Stimulated activated CD4-positive, alpha-beta T cell treated with anti-CD3 and anti-CD28 coated beads, Interleukin-2, amount 100 ng/mL, for 4 hours (primary cell): ENCODE data around the gene ANAPC15.

Experiments
- DNase-seq: peaks from one replicate; pipeline ENCODE4 v3.0.0-alpha.2; 2020; ENCODE audit warnings: low read depth

Gene ANAPC15

GRCh38 chr11:72124046-72124445 lies 11.6 kb upstream of the ANAPC15 start:
- no peak for DNase-seq

- DNase-seq = no peak
Observed at GRCh38 chr11:72123117-72123653, 10.7 kb upstream of the ANAPC15 start.

GRCh38 chr11:72122607-72123006 lies 10.1 kb upstream of the ANAPC15 start:
- no peak for DNase-seq

GRCh38 chr11:72120930-72121329 lies 8.4 kb upstream of the ANAPC15 start:
- DNase-seq = no peak

- no peak for DNase-seq
Observed at GRCh38 chr11:72119198-72119597, 6.7 kb upstream of the ANAPC15 start.

- DNase-seq = no peak
Observed at GRCh38 chr11:72116019-72116755, 3.7 kb upstream of the ANAPC15 start.

GRCh38 chr11:72114570-72114969 lies 2.1 kb upstream of the ANAPC15 start:
- no peak for DNase-seq

- DNase-seq = no peak
Observed at GRCh38 chr11:72112978-72113808, 698 bp upstream of the ANAPC15 start.

GRCh38 chr11:72111300-72112142 lies 974 bp downstream of the ANAPC15 start:
- no peak for DNase-seq

GRCh38 chr11:72105888-72106287 lies 6.6 kb downstream of the ANAPC15 start, which contains the start of gene TOMT:
TSS of gene TOMT (plus strand) at chr11:72105924. CDS start at chr11:72105952, 28 bp downstream.
- DNase-seq = no peak

- DNase-seq = no peak
Observed at GRCh38 chr11:72103754-72104167, 8.7 kb downstream of the ANAPC15 start.

- DNase-seq = peak; percentile 97
Observed at GRCh38 chr11:72102946-72103753, 9.3 kb downstream of the ANAPC15 start, which contains the start of gene LAMTOR1. TSS of gene LAMTOR1 (minus strand) at chr11:72103297. CDS start at chr11:72103224, 73 bp downstream.

- DNase-seq = no peak
Observed at GRCh38 chr11:72102631-72102945, 9.9 kb downstream of the ANAPC15 start.

GRCh38 chr11:72102162-72102561 lies 10.3 kb downstream of the ANAPC15 start:
- DNase-seq = no peak

GRCh38 chr11:72100462-72100861 lies 12.0 kb downstream of the ANAPC15 start:
- no peak for DNase-seq

- no peak for DNase-seq
Observed at GRCh38 chr11:72100009-72100408, 12.5 kb downstream of the ANAPC15 start.

- no peak for DNase-seq
Observed at GRCh38 chr11:72098741-72099140, 13.8 kb downstream of the ANAPC15 start.

- DNase-seq = peak; percentile 56
Observed at GRCh38 chr11:72091292-72091691, 21.2 kb downstream of the ANAPC15 start.

- no peak for DNase-seq
Observed at GRCh38 chr11:72088076-72088808, 24.3 kb downstream of the ANAPC15 start.

GRCh38 chr11:72085621-72086351 lies 26.7 kb downstream of the ANAPC15 start:
- DNase-seq = no peak
